Keratinocyte (primary cell): Measurements from ENCODE around the gene ZNF486. TPM values are rescaled to one million over a fixed set of nuclear protein-coding genes. Genes with fewer than 3 reads are reported as not detected.
"Not testable (repeated sequence)": the region's sequence is repeated elsewhere in the genome, so short reads cannot be mapped to it uniquely, and the experiment has no call there.

Experiments used
- DNase-seq: peaks from one replicate; pipeline ENCODE4 v3.0.0-alpha.2; 2011; ENCODE audit warnings: low read depth, missing footprints, low spot score
- FAIRE-seq: peaks from 2 replicates; lab custom pipeline; 2011; peaks lifted over from hg19 to GRCh38; lab: Jason Lieb, UNC
- H2AFZ ChIP-seq: 2 replicates; pipeline ENCODE4 v1.6.0; 2012; ENCODE audit warnings: low read length, control low read depth, inconsistent platforms; ENCODE audit not compliant: control insufficient read depth
- H3K27ac ChIP-seq: 2 replicates; pipeline ENCODE4 v1.5.1; 2011; ENCODE audit warnings: low read length; ENCODE audit not compliant: control insufficient read depth, insufficient read depth
- H3K27me3 ChIP-seq: 3 replicates; pipeline ENCODE4 v1.6.0; 2011; ENCODE audit warnings: low read length; ENCODE audit not compliant: control insufficient read depth, insufficient read depth; ENCODE audit errors: extremely low read depth
- H3K36me3 ChIP-seq, 2 experiments: 2 replicates in 1 of 2; 3 replicates in 1 of 2; pipeline ENCODE4 v1.5.1; 2011; ENCODE audit warnings: low read length in 2 of 2, mild to moderate bottlenecking in 1 of 2; ENCODE audit not compliant: control insufficient read depth in 2 of 2, insufficient read depth in 2 of 2; ENCODE audit errors: extremely low read depth in 1 of 2
- H3K4me1 ChIP-seq: 3 replicates; pipeline ENCODE4 v1.5.1; 2011; ENCODE audit warnings: low read length; ENCODE audit not compliant: control insufficient read depth, insufficient read depth; ENCODE audit errors: extremely low read depth
- H3K4me2 ChIP-seq: 3 replicates; pipeline ENCODE4 v1.6.0; 2011; ENCODE audit warnings: low read depth, low read length; ENCODE audit not compliant: control insufficient read depth, insufficient read depth; ENCODE audit errors: extremely low read depth
- H3K4me3 ChIP-seq, 3 experiments: fragments of 200-600 bp in 1 of 3; sonication (generic) in 1 of 3; 2 replicates in 2 of 3; 3 replicates in 1 of 3; pipeline ENCODE4 v1.5.1; 2011 to 2016; ENCODE audit warnings: low read length in 3 of 3, mild to moderate bottlenecking in 3 of 3, control low read depth in 2 of 3, inconsistent platforms in 1 of 3, low read depth in 1 of 3, mixed read lengths in 1 of 3, mixed run types in 1 of 3, moderate library complexity in 1 of 3; ENCODE audit not compliant: control insufficient read depth in 2 of 3, insufficient read depth in 2 of 3; ENCODE audit errors: extremely low read depth in 1 of 3
- H3K79me2 ChIP-seq: 2 replicates; pipeline ENCODE4 v1.6.0; 2012; ENCODE audit warnings: low read length; ENCODE audit not compliant: control insufficient read depth, insufficient read depth
- H3K9ac ChIP-seq: 3 replicates; pipeline ENCODE4 v1.6.0; 2011; ENCODE audit warnings: low read length; ENCODE audit not compliant: control insufficient read depth, insufficient read depth; ENCODE audit errors: extremely low read depth
- H3K9me1 ChIP-seq: 3 replicates; pipeline ENCODE4 v1.6.0; 2011; ENCODE audit warnings: low read length; ENCODE audit not compliant: control insufficient read depth, insufficient read depth; ENCODE audit errors: extremely low read depth
- H3K9me3 ChIP-seq: 2 replicates; pipeline ENCODE4 v1.5.1; 2012; ENCODE audit warnings: low read depth, low read length; ENCODE audit not compliant: control insufficient read depth
- H4K20me1 ChIP-seq: 3 replicates; pipeline ENCODE4 v1.6.0; 2011; ENCODE audit warnings: low read length; ENCODE audit not compliant: control insufficient read depth, insufficient read depth; ENCODE audit errors: extremely low read depth
- EZH2 ChIP-seq: IDR thresholded peaks from one replicate; pipeline ENCODE4 v1.6.1; 2012; ENCODE audit warnings: inconsistent platforms, mild to moderate bottlenecking, low read length, moderate library complexity
- dilution Hi-C: fragments of 300-500 bp; cut with MboI; formaldehyde crosslinking; loops from one replicate; pipeline ENCODE4 v1.7.0; 2020; ENCODE audit warnings: low sequenced_read_pairs; ENCODE audit not compliant: extremely low pct_ligation_motif_present
- polyA plus RNA-seq, 5 experiments: library from polyadenylated mRNA; depleted of rRNA in 3 of 5; stranded (reverse) in 3 of 5; stranded (forward) in 1 of 5; unstranded in 1 of 5; fragments of >200 nt; gene quantifications; 1 replicate in 1 of 5; 2 replicates in 3 of 5; 3 replicates in 1 of 5; pipeline versions ENCODE4 v1.2.1 to v1.2.3, GENCODE V29; 2011 to 2012; ENCODE audit warnings: missing spikeins in 2 of 5, low read depth in 1 of 5, low replicate concordance in 1 of 5
- TF ChIP-seq, protein P1 (sequence below), 3 experiments: IDR thresholded peaks in 1 of 3; conservative IDR thresholded peaks in 1 of 3; optimal IDR thresholded peaks in 1 of 3; 2 replicates in 2 of 3; 3 replicates in 1 of 3; pipeline versions ENCODE3 to v1.5.1; 2011; ENCODE audit warnings: low read length in 3 of 3, mild to moderate bottlenecking in 3 of 3, moderate library complexity in 2 of 3, control low read depth in 1 of 3, inconsistent platforms in 1 of 3; ENCODE audit not compliant: insufficient read depth in 2 of 3; ENCODE audit errors: extremely low read depth in 1 of 3

The ZNF486 gene
- polyA plus RNA-seq, 1 donor (not counting 4 experiments of a cell fraction or from before 2014, with no cell fraction given), result 5.4 TPM

DNA sequence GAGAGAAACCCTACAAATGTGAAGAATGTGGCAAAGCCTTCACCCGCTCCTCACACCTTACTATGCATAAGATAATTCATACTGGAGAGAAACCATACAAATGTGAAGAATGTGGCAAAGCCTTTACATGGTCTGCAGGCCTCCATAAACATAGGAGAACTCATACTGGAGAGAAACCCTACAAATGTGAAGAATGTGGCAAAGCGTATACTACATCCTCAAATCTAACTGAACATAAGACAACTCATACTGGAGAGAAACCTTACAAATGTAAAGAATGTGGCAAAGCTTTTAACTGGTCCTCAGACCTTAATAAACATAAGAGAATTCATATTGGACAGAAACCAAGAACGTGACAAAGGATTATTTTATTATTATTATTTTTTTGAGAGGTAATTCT lies 30.7 kb downstream of the ZNF486 start:
- Histone ChIP-seq H3K9me1 (no peaks in the 10 kb centered on the region), H3K9ac (no peak overlapping the region), H2AFZ (no peak overlapping the region), H3K4me2 (no peak overlapping the region), H3K27me3 (no peaks in the 10 kb centered on the region), H3K27ac (no peak overlapping the region), H3K79me2 (no peaks in the 10 kb centered on the region), H3K9me3 (peaks cover 17% of the 10 kb centered on the region), H3K4me3 (no peak overlapping the region), H4K20me1 (no peaks in the 10 kb centered on the region), H3K4me1 (no peaks in the 10 kb centered on the region), H3K36me3 (no peaks in the 10 kb centered on the region)
- TF ChIP-seq EZH2, result no peak
- TF ChIP-seq, protein P1, sequence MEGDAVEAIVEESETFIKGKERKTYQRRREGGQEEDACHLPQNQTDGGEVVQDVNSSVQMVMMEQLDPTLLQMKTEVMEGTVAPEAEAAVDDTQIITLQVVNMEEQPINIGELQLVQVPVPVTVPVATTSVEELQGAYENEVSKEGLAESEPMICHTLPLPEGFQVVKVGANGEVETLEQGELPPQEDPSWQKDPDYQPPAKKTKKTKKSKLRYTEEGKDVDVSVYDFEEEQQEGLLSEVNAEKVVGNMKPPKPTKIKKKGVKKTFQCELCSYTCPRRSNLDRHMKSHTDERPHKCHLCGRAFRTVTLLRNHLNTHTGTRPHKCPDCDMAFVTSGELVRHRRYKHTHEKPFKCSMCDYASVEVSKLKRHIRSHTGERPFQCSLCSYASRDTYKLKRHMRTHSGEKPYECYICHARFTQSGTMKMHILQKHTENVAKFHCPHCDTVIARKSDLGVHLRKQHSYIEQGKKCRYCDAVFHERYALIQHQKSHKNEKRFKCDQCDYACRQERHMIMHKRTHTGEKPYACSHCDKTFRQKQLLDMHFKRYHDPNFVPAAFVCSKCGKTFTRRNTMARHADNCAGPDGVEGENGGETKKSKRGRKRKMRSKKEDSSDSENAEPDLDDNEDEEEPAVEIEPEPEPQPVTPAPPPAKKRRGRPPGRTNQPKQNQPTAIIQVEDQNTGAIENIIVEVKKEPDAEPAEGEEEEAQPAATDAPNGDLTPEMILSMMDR (optimal IDR thresholded peaks at IDR 0.05 in 1 of 3, IDR thresholded peaks at IDR 0.05 in 1 of 3, conservative IDR thresholded peaks at IDR 0.05 in 1 of 3; ENCODE audit: extremely low read depth in 1 of 3, insufficient read depth in 2 of 3, low read length in 3 of 3), result no peak
- dilution Hi-C loops, result no loop called here
- DNase-seq (no peak), FAIRE-seq (no peak)

DNA sequence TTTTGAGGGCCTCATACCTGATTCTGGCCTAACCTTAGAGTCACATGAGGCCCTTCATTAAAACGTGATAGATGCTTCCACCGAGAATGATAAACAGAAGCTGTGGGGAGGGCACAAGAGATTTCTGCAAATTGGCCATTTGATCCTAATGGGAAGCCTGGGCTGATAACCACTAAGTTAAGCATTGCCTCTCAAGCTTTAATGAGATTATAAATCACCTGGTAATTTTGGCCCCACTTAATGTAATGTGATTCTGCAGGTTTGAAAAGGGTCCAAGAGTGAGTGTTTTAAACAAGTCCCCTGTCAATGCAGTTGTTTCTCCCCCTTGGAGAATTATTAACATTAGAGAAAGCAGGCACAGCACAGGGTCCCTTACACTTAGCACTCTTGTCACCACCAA lies 42.0 kb downstream of the ZNF486 start:
- DNase-seq, result no peak
- TF ChIP-seq, protein P1 (optimal IDR thresholded peaks at IDR 0.05 in 1 of 3, IDR thresholded peaks at IDR 0.05 in 1 of 3, conservative IDR thresholded peaks at IDR 0.05 in 1 of 3; ENCODE audit: extremely low read depth in 1 of 3, insufficient read depth in 2 of 3, low read length in 3 of 3), result no peak
- no peak for TF ChIP-seq EZH2
- H3K4me1 ChIP-seq, result no peaks in the 10 kb centered on the region
- H3K27me3 ChIP-seq, result no peaks in the 10 kb centered on the region
- dilution Hi-C loops, result no loop called here
- H3K27ac ChIP-seq, result no peak overlapping the region
- H3K79me2 ChIP-seq, result no peaks in the 10 kb centered on the region
- no peak for FAIRE-seq
- no peak overlapping the region for H3K4me2 ChIP-seq
- no peak overlapping the region for H3K4me3 ChIP-seq
- H2AFZ ChIP-seq, result no peak overlapping the region
- H3K36me3 ChIP-seq, result no peaks in the 10 kb centered on the region
- H3K9me1 ChIP-seq, result no peaks in the 10 kb centered on the region
- H3K9ac ChIP-seq, result no peak overlapping the region
- H4K20me1 ChIP-seq, result no peaks in the 10 kb centered on the region
- no peaks in the 10 kb centered on the region for H3K9me3 ChIP-seq

DNA sequence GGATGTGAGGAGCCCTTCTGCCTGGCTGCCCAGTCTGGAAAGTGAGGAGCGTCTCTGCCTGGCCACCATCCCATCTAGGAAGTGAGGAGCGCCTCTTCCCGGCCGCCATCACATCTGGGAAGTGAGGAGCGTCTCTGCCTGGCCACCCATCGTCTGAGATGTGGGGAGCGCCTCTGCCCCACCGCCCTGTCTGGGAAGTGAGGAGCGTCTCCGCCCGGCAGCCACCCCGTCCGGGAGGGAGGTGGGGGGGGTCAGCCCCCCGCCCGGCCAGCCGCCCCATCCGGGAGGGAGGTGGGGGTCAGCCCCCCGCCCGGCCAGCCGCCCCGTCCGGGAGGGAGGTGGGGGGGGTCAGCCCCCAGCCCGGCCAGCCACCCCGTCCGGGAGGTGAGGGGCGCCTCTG lies 47.4 kb downstream of the ZNF486 start:
- H3K9ac ChIP-seq, H3K9me3 ChIP-seq, DNase-seq, H3K4me3 ChIP-seq, H4K20me1 ChIP-seq, H3K27ac ChIP-seq, FAIRE-seq, H3K4me1 ChIP-seq, H3K79me2 ChIP-seq, H3K4me2 ChIP-seq, dilution Hi-C loops, H3K9me1 ChIP-seq, H3K36me3 ChIP-seq, H3K27me3 ChIP-seq, H2AFZ ChIP-seq: not testable (repeated sequence)

DNA sequence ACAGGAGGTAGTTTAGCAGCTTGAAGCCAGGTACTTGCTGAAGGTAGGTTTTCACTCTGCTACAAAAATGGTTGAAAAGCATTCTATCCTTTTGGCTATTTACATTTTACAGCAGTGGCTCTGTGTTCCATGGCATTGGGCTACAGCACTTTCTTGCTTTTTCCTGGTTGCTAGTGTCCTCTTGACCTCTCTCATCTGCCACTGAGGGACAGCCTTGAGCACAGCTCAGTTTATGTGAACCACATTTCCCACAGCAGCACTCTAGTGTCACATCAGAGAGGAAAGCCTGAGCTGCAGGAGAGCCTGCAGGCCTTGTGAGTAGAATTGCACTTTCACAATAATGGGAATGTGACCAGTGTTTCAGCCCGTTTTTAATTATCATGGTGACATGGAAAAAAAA lies 54.6 kb downstream of the ZNF486 start:
- H4K20me1 ChIP-seq, H3K27ac ChIP-seq, H3K36me3 ChIP-seq, H3K9me1 ChIP-seq, H3K4me1 ChIP-seq, H3K4me2 ChIP-seq, DNase-seq, H3K79me2 ChIP-seq, dilution Hi-C loops, H3K27me3 ChIP-seq, FAIRE-seq, H3K9me3 ChIP-seq, H2AFZ ChIP-seq, H3K4me3 ChIP-seq, H3K9ac ChIP-seq: not testable (repeated sequence)
